Upper lobe of left lung (tissue), 4 donors: Measurements from ENCODE around the gene KCNE4.

Source experiments
- CTCF ChIP-seq, 6 experiments: fragments of 450-650 bp in 4 of 6; fragments of 200-600 bp in 2 of 6; sonication (generic) in 2 of 6; IDR thresholded peaks; one replicate each; pipeline ENCODE4 v1.5.1; 2016 to 2019; ENCODE audit warnings: antibody characterized with exemption in 6 of 6
- EP300 ChIP-seq, 4 donors: sonication (generic); formaldehyde crosslinking; IDR thresholded peaks; one replicate each; pipeline ENCODE4 v1.5.1; 2017; ENCODE audit warnings: antibody characterized with exemption in 4 of 4, control low read depth in 2 of 4
- POLR2AphosphoS5 ChIP-seq, 2 donors: sonication (generic); formaldehyde crosslinking; IDR thresholded peaks; one replicate each; pipeline ENCODE4 v1.5.1; 2017; ENCODE audit warnings: antibody characterized with exemption in 2 of 2

GRCh38 chr2:223019987-223020717 is 31.8 kb upstream of the KCNE4 start:
- TF ChIP-seq CTCF (IDR thresholded peaks at IDR 0.05) (no peak), POLR2AphosphoS5 (IDR thresholded peaks at IDR 0.05) (no peak), EP300 (IDR thresholded peaks at IDR 0.05) (no peak)
